DMS79 (cell line): ENCODE results near the gene AURKB.
A peak's percentile ranks its signal among the peaks of the same experiment; 100 is the strongest.

ENCODE experiments used
- DNase-seq: peaks from one replicate; lab custom pipeline; 2025; lab: John Stamatoyannopoulos, UW

Gene AURKB

GRCh38 chr17:8161289-8162232 is 48.8 kb downstream of the AURKB start:
- DNase-seq: no peak

GRCh38 chr17:8160741-8161221 is 49.6 kb downstream of the AURKB start:
- DNase-seq: no peak

GRCh38 chr17:8160224-8160577 is 50.2 kb downstream of the AURKB start:
- no peak for DNase-seq

- no peak for DNase-seq
Observed at GRCh38 chr17:8159459-8160223, 50.7 kb downstream of the AURKB start.

GRCh38 chr17:8159032-8159400 is 51.4 kb downstream of the AURKB start:
- DNase-seq: no peak

- peak; percentile 29 for DNase-seq
Observed at GRCh38 chr17:8158267-8159031, 51.9 kb downstream of the AURKB start.

GRCh38 chr17:8156246-8156992 is 54.0 kb downstream of the AURKB start:
- DNase-seq: peak; percentile 100

GRCh38 chr17:8155996-8156245 is 54.5 kb downstream of the AURKB start:
- DNase-seq: no peak

GRCh38 chr17:8155231-8155995 is 55.0 kb downstream of the AURKB start:
- DNase-seq: no peak
